Stimulated activated CD8-positive, alpha-beta memory T cell treated with anti-CD3 and anti-CD28 coated beads, Interleukin-12 subunit alpha, Interleukin-12 subunit beta, amount 100 ng/mL, for 1 hour (primary cell): ENCODE data around the gene LINC00632.
"Not testable (repeated sequence)": the region's sequence is repeated elsewhere in the genome, so short reads cannot be mapped to it uniquely, and the experiment has no call there.

Source experiments
- DNase-seq: peaks from one replicate; pipeline ENCODE4 v3.0.0-alpha.2; 2020; ENCODE audit warnings: low read depth

Gene LINC00632

GRCh38 chrX:140709421-140709846 lies at the start of gene LINC00632:
Gene LINC00632 (plus strand): TSS chrX:140709759.
- DNase-seq = no peak

DNA sequence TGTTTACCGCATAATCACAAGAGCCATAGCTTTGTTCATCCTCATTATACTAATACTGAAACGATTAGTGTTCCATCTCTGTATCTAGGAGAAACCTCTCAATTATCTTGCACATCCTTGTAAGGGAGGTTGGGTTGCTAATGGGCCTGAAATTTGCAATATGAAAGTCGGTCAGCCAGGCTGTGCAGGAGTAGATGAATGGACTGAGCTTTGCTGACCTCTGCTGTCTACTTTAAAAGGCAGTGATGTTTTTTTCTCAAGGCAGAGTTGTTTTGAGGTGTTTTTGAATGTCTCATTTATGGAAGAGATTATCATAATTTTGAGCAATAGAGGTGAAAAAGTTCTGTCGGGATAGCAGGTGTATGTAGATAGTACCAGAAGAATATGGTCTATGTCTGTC lies 47.9 kb upstream of the LINC00632 start:
- DNase-seq = no peak

DNA sequence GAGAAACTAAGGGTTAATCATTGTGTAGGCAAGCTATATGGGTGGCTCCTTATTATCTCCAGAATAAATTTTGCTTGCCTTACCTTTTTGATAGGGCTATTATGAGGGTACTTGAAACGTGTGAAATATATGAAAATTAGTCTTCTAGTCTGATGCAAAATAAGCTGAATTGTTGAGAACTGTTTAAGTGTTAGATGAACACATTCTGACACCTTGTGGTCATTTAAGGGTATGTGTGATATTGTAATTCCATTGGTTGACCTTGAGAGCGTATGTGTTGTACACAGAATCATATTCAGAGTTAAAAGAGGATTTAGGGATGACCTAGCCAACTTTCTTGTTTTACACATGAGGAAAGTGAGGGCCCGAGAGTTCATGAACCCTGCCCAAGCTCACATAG lies 44.6 kb upstream of the LINC00632 start:
- DNase-seq = no peak

DNA sequence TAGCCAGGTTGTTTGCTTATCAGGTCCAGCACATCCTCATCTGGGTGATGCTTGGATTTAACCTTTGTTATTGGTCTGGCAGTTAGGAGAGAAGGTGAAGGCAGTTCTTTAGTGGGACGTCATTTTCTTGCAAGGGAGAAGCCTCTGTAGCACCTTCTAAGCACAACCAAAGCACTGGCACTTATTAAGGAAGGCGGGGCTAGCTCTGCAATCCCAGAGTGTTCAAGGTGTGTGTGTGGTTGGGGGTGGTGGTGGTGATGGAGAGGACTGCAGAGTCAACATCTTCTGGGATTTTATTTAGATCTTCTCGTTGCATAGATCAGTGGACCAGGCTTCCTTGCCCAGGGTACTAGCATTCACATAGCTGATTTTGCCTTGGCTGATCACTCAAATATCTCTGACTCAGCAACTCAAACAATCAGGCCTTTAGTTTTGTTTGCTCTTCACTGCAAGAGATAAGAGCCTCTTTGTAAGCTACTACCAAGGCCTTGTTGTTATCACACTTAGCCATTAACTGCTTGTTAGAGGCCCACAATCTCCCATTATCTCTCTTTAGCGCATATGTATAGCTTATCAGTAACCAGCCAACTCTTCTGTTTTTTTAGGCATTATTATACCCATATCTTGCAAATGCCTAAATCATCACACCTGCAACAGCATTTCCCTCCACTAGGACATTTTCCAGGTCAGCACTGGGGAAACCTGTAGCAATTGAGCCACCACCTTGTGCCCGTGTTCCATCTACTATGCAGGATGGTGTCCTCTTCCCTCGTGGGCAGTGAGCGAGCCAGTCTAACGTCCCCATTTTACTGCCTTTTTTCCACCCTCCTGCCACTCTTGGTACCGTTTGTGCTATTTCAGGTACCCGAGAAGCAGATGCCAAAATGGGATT lies 36.5 kb upstream of the LINC00632 start:
- no peak for DNase-seq

- DNase-seq = no peak
These were observed 21.9 kb upstream of the LINC00632 start for GRCh38 chrX:140687706-140688105.

GRCh38 chrX:140691596-140691995 lies 18.0 kb upstream of the LINC00632 start:
- DNase-seq = not testable (repeated sequence)

DNA sequence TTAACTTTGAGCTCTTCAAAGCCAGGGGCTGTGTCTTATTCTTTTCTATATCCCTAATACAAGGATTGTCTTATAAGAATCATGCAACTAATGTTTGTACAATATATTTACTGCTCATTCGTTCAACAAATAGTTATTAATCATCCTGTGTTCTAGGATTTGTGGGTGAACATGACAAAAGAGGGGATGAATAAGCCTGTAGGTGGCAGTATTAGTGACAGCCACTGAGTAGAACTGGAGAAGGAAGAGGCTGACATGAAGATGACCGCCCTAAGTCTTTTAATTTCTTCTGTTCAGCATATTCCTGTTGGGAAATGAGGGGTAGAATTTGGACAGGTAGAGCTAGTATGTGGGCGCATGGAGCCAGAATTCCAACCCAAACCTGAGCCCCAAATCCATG lies 11.9 kb upstream of the LINC00632 start:
- DNase-seq = no peak

DNA sequence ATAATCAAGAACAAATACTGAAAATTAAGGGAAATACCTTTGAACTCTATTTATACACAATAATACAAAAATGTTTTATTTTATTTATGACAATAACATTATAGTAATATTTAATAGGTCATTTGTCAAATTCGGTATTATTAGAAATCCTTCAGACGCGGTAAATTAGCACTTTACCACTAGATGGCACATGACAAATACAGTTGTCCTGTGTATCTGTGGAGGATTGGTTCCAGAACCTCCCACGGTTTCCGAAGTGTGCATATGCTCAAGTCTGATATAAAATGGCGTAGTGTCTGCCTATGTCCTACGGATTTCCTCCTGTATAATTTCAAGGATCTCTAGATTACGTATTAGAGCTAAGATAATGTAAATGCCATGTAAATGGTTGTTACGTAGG lies 8.1 kb upstream of the LINC00632 start:
- DNase-seq = no peak

DNA sequence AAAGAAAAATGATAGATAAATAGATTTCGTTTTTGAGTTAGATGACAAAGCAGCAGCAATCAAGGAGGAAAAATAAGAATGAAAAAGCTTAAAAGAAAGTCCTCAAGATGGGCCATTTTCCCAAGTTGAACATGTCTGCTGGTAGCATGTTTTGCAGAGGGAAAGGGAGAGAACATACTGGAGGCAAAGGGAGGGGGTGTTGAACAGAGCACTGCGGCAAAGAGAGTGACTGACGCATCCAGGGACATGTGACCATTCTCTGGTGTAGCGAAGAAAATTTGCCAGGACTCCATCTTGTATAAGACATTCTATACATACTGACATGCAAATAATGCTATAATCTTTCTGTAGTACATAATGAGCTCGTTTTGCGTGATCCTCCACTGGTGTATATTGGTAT lies 1.2 kb downstream of the LINC00632 start:
- no peak for DNase-seq

GRCh38 chrX:140711894-140712293 lies 2.3 kb downstream of the LINC00632 start:
- DNase-seq = no peak

DNA sequence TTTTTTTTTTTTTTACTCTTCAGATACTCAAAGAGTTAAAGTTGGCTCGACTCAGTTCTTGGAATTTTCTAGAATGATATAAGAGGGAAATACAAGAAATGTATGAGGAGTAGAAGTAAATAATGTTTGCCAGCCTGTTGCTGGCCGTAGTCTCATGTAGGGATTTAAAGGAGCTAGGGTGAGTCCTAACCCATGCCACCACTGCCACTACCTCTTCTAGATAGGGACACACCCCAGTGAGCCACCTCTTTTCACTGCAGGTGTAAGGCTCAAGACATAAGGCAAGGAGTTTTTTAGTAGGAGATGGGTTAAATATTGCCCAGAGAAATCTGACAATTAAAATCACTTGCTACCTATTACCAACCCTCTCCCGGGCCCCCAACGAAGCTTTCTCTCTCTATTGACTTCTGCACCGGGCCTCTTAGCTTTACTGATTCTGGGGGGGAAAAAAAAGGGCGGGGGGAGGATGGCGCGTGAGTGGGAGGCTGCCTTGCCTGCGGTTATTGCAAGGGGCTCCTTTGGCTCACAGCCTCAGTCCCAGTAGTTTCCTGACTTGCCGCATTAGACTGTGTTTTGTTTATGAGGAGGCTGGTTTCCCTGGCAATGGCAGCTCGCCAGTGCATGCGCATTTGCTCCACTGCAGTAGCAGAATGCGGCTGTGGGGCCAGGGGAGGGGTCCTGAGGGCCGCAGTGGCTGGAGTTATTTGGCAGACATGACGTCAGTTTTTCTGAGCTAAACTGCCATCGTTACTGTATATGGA lies 3.0 kb downstream of the LINC00632 start:
- DNase-seq = peak; percentile 1

DNA sequence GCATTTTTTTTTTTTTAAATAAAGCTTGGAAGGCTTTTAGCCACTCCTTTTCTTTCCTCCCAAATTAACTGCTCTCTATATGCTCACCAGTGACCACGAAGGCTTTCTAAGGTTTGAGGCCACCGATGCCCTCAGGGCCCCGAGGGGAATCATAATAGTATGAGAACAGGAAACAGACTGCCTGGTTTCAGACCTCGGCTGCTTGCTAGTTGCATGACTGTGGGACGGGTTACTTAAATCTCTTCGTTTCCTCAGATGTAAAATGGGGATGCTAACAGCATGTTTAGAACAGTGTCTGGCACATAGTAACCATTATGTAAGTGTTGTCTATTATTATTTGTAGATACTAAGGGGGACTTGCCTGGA lies 3.6 kb downstream of the LINC00632 start:
- DNase-seq = no peak

DNA sequence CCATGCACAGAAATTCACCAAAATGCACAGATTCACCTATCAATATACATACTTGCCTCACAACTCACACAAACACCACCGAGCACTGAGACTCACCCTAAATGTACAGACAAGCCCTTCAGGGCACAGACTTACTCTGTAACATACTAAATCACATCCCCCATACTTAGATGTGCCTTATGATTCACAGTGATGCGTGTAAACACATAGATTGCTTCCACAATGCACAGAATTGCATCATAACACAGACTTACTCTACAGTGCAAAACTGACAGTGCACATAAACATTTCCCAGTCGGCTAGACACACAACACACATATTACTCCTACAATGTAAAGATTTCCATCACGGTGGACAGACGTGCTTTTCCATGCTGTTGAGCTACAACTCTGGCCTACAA lies 6.2 kb downstream of the LINC00632 start:
- DNase-seq = no peak

DNA sequence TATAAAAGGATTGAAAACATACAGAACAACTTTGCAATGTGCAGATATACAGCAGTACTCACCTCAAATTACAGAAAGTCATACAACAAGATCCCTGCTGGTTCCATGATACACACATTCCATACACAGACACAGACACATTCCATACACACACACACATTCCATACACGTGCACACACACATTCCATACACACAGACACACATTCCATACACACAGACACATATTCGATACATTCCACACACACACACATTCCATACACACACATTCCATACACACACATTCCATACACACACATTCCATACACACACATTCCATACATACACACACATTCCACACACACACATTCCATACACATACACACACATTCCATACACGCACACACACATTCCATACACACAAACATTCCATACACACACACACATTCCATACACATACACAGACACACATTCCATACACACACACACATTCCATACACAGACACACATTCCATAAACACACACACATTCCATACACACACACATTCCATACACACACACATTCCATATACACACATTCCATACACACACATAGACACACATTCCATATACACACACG lies 13.7 kb downstream of the LINC00632 start:
- DNase-seq = no peak

DNA sequence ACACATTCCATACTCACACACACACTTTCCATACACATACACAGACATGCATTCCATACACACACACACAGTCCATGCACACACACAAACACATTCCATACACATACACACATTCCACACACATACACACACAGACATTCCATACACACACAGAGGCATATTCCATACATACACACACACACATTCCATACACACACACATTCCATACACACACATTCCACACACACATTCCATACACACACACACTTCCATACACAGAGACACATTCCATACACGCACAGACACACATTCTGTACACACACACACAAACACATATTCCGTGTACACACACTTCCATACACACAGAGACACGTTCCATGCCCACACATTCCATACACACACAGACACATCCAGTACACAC lies 14.8 kb downstream of the LINC00632 start:
- DNase-seq = no peak

- no peak for DNase-seq
These were observed 15.2 kb downstream of the LINC00632 start for GRCh38 chrX:140724736-140725135.

DNA sequence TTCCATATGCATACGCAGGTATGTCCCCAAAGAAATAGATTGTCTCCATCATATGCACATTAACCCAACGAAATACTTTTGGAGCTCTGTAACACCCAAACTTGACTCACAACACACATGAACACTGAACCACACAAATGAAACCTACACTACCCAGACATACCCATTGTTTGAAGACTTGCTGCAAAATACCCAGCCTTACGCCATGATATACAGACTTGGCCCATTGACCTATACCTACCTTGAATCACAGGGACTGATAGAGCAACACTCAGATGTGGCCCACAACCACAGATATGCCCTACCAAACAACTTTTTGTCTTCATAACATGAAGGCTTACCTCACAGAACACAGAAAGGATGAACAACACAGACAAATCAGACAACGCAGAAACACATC lies 15.9 kb downstream of the LINC00632 start:
- no peak for DNase-seq

DNA sequence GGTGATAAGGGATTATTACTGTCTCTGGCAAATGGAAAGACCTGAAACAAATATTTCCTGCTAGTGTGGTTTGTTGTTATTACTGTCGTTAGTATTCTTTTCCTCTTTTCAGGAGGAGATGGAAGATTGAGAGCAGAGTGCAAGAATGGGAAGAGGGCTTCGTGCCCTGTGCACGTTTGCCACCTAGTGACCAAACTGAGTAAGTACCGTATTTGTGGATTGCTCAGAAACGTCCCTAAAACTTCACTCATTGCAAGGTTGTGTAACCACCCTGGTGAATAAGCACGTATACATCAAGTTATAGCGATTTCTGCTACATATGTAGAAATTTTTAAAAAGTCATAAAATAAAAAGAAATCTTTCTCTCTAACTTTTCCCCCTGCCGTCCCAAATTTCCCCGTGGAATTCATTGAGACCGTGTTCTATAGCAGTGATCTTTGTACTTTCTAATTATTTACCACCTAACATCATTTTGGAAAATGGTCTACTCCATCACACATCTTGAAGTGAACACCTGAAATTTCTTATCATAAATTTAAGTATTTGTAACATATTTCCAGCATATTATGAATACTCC lies 24.3 kb downstream of the LINC00632 start:
- no peak for DNase-seq

- DNase-seq = no peak
These were observed 34.5 kb downstream of the LINC00632 start for GRCh38 chrX:140744085-140744484.

GRCh38 chrX:140756941-140757340 lies 47.4 kb downstream of the LINC00632 start:
- DNase-seq = no peak

- no peak for DNase-seq
These were observed 52.5 kb downstream of the LINC00632 start for GRCh38 chrX:140762061-140762460.

DNA sequence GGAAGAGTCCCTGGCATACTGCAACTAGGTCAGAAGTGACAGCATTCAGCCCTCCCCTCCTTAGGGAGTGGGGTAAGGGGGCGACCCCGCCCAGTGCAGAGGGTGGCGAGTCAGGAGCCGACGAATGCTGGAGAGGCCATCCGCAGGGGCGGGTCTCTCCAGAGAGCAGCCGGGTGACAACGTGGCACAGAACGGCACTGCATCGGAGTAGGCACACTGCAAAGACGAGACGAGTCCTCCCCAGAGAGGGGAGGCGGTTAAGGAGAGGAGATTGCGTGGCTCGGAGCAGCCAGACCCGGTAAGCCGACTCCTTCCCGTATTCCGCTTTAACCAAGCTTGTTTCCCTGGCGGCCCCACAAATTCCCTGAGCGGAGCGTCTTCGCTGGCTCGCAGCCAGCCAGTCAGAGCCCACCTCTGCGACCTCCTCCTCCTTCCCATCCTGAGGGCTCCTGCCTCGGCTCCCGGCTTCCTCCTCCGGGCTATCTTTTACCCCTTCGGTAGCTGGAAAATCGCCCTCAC lies 54.9 kb downstream of the LINC00632 start:
- DNase-seq = no peak
